ENCODE measurements around the gene ABAT.
"Not testable (repeated sequence)": the region's sequence is repeated elsewhere in the genome, so short reads cannot be mapped to it uniquely, and the experiment has no call there.

The ABAT gene

DNA sequence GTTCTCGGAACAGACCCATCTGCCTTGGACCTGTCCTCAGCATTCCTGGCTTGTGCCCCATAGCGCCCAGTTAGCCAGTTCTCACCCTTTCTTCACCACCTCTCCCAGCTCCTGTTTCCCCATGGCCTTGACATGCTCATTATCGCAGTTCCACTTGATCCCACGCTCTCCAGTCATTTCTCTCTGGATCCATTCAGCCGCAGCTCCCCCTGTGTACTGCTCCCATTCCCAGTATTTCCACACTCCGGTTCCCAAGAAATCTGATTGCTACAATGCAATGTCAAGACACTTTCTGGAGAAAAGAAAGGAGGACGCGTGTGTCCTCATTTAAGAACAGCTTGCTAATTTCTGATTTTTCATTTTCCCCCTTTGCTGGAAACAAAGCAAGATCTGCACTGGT lies 67.7 kb downstream of the ABAT start:
- no peak for DNase-seq (ENCODE audit: low read depth in 3 of 3)

DNA sequence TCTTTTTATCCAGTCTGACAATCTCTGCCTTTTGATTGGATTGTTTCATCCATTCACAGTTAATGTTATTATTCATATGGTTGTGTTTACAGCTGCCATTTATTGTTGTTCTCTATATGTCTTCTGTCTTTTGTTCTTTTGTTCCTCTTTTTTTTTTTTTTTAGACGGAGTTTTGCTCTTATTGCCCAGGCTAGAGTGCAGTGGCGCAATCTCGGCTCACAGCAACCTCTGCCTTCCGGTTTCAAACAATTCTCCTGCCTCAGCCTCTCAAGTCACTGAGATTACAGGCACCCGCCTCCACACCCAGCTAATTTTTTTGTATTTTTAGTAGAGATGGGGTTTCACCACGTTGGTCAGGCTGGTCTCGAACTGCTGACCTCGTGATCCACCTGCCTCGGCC lies 74.5 kb downstream of the ABAT start:
- DNase-seq (ENCODE audit: low read depth in 3 of 3): not testable (repeated sequence)

DNA sequence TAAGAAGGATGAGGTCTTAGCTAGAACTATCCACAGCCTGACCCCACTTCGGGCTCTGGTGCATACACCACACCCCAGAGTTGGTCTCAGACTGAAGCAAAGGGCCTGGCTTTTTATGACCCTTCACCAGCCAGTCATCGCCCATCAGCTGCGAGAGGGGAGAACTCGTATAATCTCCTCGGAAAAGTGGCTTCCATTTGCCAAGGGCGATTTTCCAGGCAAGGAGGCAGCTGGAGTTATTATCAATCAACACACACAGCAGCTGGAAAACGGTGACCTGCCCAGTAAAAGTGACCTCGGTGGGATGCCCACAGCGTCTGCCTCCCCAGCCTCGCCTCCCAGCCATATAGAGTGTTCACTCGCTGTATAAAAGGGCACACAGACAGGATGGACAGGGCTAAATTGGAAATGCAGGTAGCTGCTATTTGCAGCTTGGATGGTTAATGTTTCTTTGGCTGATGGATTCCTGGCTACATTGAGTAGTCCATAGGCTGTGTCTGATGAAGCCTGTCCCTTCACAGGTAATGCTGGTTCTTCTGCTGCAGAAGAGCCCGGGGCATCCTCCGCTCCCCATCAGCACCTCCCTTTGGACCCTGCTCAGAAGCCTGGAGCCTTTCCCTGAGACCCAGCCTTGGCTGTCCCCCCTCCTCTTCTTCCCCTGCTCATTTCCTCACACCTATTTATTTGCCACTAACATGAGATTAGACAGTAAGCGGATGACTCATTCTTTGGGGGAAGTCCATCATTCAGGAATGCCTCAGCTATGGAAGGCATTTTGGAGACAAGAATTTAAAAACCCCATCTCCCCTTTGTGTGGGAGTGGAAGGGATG lies 77.3 kb downstream of the ABAT start:
- no peak for DNase-seq (ENCODE audit: low read depth in 3 of 3)

DNA sequence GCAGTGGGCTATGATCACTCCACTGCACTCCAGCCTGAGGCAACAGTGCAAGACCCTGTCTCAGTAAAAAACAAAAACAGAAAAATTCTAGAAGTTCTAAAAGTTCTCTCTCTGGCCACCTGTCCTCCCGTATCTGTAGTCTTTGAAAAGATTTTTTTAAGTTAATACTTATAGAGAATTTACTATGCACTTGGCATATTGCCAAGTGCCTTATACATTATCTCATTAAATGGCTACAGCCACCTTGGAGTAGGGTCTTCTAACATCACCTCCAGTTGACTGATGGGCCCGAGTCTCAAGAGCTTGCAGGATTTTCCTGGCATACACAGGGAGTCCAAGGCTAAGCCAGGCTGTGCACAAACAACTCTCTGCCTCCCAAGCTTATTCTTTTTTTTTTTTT lies 78.3 kb downstream of the ABAT start:
- no peak for DNase-seq (ENCODE audit: low read depth in 3 of 3)

DNA sequence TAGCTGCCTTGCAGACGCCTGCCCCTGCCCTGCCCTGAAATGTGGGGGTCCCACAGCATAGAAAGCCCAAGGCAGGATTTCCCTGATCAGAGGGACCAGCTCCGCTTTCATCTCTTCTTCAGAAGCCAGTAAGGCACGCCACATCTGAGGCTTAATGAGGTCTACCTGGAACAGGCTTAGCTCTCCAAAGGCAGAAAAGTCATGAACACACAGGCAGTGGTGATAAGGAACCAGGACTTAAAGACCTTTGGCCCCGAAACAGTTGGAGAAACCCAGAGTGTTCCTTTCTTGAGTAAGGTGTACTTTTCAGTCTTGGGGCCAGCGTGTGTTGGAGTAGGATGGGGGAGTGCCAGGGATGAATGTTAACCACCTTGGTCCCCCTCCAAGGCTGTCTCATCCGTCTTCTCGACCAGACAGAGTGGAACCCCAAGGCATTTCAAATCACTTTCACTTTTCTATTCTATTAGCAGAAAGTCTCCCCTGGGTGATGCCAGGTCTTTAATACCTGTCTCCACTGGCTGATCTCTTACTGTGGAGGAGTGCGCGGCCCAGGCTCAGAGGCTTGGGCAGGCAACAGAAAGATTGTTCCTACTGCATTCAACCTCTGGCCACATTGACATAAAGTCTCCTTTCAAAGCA lies 79.1 kb downstream of the ABAT start:
- DNase-seq (ENCODE audit: low read depth in 3 of 3): no peak

DNA sequence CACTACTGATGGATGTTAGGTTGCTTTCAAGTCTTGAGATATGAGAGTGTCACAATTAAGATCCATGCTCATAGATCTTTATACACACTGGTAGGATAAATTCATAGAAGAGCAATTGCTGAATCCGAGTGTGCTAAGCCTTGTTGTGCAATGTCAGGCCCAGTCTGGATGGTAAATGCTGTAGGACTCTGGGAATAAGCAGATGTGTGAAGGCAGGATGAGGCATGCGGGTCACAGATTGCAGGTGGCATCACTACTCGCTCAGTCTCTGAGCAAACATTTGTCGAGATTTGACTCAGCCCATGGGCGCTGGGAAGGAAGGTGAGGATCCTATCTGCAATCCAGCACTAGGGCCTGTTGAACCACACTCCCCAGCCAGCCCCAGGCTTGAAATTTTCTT lies 82.3 kb downstream of the ABAT start:
- DNase-seq (ENCODE audit: low read depth in 3 of 3): no peak

DNA sequence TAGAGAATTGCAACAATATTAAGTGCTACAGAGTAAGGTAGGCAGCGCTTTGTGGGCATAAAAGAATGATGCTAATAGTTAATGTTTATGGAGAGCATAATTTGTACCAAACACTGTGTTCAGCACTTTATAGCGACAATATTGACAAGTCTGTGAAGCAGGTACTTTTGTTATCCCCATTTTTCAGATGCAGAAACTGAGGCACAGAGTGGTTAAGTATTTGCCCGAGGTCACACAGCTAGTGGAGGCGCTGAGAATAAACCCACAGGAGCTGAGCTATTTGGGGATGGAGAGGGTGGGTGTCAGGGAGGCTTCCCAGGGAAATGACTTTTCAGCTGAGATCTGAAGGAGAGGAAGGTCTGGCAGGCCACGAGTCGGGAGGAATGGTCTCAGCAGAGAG lies 83.6 kb downstream of the ABAT start:
- no peak for DNase-seq (ENCODE audit: low read depth in 3 of 3)

DNA sequence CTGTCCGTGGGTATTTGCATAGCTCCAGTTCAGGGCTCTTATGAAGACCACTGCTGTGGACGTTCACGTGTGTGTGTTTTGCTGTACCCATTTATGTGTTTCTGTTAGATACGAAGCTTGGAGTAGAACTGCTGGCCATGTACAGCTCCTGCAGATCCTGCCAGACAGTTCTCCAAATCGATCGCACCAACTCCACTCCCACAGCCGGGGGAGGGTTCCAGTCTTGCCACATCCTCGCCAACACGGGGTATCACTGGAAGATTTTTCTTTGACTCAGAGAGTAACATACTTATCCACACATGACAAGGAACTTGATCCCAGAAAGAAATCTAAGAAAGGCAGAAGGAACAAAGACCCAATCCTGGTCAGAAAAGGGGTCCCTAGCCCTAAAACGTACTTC lies 85.6 kb downstream of the ABAT start:
- no peak for DNase-seq (ENCODE audit: low read depth in 3 of 3)

DNA sequence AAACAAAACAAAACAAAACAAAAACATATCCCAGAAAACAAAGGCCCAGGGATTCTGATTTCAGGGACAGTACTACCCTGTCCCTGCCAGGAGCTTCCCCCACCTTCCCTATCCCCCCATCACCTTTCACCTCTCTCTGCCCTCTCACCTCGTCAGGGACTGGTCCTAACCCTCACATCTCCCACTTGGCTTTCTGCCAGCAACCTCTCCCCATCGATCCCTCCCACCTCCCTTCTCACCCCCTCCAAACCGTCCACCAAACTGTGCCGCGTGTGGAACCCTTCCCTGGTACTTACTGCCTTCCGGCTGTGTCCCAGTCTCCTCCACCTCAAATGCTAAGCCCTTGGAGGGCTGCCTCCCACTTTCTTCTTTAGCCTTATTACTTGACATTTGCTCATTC lies 86.7 kb downstream of the ABAT start:
- DNase-seq (ENCODE audit: low read depth in 3 of 3): no peak

DNA sequence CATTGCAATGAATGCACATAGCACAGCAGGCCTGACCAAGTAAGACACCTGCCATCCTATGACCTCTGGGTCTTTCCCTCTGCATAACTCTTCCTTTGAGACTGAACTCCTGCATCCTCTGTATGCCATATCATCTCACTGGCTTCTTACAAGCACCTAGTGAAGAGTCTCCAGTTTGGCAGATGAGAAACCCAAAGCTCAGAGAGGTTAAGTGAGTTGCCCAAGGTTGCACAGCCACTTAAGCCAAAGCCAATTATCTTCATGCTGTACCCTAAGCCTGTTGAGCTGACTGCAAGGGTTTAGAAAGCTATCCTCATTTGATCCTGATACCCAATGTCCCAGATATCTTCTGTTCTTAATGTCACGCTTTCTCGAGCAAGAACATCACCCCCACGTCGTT lies 87.8 kb downstream of the ABAT start:
- DNase-seq (ENCODE audit: low read depth in 3 of 3): no peak

DNA sequence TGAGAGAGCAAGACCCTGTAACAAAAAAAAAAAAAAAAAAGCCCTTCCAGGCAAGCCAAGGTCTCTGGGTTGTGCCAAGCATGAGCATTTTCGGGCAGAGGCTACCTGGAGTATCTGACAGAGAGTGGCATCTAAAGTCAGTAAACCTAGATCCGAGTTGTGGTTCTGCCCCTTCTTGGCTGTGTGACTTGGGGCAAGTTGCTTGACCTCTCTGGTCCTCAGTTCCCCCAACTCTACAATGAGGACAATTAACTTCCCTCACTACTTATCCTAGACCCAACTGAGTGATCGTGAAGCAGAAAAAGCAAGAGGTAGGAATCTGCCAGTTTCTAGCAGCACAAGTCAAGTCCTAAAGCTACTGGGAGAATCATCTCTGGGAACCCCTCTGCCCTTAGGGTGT lies 88.7 kb downstream of the ABAT start:
- DNase-seq (ENCODE audit: low read depth in 3 of 3): no peak

DNA sequence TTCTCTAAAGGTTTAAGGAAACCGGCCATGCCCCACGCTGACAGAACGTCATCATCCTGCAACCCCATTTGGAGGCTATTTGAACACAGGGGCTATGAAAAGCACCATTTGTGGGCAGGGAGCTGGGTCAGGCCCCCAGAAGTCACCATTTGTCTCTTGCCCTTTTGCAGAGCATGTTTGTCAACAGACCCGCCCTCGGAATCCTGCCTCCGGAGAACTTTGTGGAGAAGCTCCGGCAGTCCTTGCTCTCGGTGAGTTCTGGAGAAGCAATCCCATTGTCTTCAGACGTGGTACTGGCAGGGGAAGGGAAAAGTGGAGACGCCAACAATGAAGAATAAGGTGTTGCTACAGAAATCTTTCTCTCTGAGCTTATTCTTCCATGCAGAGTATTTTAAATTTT lies 89.5 kb downstream of the ABAT start:
- DNase-seq (ENCODE audit: low read depth in 3 of 3): no peak

DNA sequence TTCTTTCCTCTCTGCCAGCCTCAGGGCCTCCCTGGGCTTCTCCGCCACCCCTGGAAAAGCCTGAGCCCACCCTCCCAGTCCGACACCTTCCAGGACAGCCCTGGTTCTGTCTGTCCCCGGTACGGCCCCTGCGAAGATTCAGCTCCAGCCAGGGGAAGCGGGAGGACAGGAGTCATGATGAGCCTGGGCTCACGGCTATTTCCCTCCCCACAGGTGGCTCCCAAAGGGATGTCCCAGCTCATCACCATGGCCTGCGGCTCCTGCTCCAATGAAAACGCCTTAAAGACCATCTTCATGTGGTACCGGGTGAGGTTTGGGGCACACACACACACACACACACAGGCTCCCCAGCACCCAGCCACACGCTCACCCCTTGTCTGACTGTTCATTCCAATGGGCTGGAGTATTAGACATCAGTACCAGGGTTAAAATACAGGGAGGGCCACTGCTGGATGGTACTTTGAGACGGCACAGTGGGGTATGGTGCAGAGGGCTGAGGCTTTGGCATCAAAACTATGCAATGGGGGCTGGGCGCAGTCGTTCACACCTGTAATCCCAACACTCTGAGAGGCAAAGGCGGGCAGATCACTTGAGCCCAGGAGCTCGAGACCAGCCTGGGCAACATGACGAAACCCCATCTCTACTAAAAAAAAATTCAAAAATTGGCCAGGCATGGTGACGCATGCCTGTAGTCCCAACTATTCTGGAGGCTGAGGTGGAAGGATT lies 90.3 kb downstream of the ABAT start:
- no peak for DNase-seq (ENCODE audit: low read depth in 3 of 3)

DNA sequence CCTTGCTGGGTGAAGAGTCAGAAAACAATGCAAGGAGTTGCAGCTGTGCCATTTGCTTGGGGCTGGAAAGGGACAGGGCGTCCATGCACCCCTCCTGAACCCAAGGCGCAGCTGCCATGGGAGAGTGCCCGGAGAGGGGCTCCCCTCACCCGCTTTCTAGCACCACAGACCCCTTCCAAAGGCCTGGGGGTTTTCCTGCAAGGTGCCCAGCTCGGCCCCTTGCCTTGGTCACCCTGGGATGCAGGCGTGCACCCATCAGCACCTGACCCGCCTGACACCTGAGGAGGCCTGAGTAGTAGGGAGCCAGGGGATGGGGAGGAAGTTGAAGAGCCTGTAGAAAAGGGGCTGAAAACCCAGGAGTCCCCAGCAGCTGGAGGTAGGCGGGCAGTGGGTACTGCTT lies 92.8 kb downstream of the ABAT start:
- DNase-seq (ENCODE audit: low read depth in 3 of 3): no peak

DNA sequence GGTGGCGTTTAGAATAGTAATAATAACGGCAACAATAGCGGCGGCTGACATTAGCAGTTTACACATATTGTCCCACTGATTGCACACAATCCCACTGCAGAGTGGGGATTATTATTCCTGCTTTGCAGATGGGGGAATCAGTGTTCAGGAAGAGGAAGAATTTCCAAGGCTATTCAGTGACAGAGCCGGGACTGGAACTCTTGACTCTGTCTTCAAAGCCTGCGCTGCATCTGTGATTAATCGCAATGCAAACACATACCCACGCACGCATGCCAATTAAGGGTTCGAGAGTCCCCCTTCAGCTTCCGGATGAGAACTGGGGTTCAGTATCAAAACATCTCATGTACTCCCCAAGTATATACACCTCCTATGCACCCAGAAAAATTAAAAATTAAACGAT lies 93.9 kb downstream of the ABAT start:
- DNase-seq (ENCODE audit: low read depth in 3 of 3): no peak

DNA sequence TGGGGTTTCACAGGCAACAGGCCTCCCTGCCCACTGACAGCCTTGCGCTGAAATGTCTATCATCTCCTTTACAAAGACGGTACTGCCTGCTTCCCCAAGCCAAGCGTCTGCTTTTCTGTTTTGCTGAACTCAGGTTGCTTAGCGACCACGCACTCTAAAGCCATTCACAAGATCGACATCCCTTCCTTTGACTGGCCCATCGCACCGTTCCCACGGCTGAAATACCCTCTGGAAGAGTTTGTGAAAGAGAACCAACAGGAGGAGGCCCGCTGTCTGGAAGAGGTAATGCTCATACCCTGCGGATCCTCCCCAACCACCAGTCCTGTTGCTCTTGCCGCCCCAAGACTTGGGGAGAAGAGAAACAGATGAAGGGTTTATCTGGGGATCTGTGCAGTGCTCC lies 94.3 kb downstream of the ABAT start:
- no peak for DNase-seq (ENCODE audit: low read depth in 3 of 3)

DNA sequence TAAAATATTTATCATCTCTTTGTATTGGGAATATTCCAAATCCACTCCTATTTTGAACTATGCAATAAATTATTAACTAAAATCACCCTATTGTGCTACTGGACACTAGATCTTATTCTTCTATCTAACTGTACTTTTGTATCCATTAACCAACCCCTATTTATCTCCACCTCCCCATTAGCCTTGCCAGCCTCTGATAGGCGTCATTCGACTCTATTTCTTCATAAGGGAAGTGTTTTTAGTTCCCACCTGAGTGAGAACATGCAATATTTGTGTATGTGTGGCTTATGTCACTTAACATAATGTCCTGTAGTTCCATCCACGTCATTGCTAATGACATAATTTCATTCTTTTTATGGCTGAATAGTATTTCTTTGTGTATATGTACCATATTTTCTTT lies 99.1 kb downstream of the ABAT start:
- DNase-seq (ENCODE audit: low read depth in 3 of 3): no peak

DNA sequence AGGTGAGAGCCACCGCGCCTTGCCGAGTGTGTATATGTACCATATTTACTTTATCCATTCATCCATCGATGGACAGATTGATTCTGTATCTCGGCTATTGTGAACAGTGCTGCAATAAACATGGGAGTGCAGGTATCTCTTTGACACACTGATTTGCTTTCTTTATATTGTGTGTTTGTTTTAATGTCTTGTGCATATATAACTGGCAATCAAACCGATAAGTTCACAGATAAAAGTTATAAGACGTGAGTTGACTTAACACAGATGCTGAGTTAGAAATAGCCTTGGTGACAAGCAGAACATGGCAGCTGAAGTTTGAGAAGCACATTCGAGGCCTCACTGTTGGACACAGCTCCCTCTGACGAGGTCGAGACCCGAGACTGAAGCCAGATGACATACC lies 99.8 kb downstream of the ABAT start:
- no peak for DNase-seq (ENCODE audit: low read depth in 3 of 3)

DNA sequence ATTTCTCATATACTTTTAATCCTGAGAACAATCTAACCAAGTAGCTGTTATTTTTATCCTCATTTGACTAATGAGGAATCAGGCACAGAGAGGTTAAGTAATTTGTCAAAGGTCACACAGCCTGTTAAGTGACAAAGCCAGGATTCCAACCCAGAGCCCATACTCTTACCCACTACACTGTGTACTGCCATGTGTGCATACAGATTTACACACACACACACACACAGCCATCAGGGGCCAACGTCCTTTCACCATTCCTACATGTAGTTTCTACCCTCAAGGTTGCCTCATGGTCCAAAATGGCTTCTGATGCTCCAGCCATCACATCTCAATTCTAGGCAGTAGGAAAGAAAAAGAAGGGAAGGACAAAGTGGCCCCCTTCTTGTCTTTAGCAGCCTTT lies 100.9 kb downstream of the ABAT start:
- DNase-seq (ENCODE audit: low read depth in 3 of 3): no peak

DNA sequence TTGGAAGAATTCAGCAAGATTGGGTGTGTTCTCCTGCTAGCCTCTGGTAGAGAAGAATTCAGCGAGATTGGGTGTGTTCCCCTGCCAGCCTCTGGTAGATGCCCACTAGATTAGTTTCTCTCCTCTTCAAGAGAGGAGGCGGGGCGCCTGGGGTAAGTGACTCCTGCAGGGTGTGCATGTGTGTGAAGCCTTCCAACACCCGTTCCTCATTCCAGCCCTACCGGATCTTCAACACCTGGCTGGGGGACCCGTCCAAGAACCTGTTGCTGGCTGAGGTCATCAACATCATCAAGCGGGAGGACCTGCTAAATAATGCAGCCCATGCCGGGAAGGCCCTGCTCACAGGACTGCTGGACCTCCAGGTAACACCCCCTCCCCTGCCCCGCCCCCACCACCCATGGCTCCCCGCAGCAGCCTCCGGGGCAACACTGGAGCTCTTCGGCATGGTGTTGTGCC lies 101.7 kb downstream of the ABAT start:
- DNase-seq (ENCODE audit: low read depth in 3 of 3): no peak

DNA sequence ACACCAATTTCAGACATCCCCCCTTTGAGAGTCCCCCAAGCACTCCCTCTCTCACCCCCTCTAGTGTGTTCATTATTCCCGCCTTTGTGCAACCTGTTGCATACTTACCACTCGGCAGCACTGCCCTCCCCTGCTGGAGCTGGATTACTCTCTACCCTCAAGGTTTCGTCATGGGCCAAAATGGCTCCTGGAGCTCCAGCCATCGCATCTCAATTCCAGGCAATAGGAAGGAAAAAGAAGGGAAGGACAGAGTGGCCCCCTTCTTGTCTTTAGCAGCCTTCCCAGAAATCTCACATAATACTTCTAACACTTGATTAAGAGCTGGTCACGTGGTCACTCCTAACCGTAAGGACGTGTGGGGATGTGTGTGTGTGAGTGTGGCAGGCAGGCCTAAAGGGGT lies 102.8 kb downstream of the ABAT start:
- no peak for DNase-seq (ENCODE audit: low read depth in 3 of 3)

DNA sequence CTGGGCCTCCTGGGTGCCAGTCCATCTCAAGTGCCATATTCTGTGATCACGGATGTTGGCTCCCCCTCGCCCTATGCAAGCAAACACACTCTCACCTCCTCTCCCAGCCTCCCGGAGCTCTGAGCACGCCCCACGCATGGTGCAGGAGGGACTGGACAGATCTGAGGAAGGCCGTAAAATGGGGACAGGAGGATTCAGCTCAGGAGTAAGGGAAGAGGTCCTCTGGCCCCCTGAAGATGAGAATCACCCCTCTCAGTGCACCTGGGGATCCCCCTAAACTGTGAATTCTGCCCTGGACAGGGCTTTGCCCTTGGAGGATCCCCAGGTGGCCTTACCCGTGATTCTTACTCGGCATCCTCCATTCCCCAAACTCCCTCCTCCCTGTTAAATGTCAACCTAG lies 107.4 kb downstream of the ABAT start:
- DNase-seq (ENCODE audit: low read depth in 3 of 3): no peak

DNA sequence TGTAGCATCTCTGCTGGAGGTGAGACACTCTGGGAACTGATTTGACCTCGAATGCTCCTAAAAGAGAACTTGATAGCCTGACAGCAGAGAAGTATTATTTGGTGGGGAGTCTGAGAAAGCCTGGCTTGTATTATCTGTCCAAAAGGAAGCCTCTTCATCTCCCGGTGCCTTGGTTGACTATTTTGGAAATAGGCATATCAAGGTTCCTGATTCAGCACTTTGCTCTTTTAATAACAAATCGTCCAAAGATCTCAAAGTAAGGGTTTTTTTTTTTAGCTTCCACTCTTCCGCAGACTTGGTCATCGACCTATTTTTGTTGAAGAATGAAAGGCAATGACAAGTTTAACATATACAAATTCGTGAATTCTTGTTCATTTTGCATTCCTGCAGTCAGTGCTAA lies 108.3 kb downstream of the ABAT start:
- no peak for DNase-seq (ENCODE audit: low read depth in 3 of 3)

Measured in stimulated activated CD4-positive, alpha-beta T cell treated with anti-CD3 and anti-CD28 coated beads, TNF-alpha, amount 100 ng/mL, for 48 hours (primary cell).